Endodermal cell (in vitro differentiated cells): Measurements from ENCODE around the gene SPATA6L. TPM values are rescaled to one million over a fixed set of nuclear protein-coding genes. Genes with fewer than 3 reads are reported as not detected.

ENCODE experiments used
- DNase-seq: peaks from one replicate; pipeline ENCODE4 v3.0.0-alpha.2; 2017
- H3K27ac ChIP-seq: 2 replicates; pipeline ENCODE4 v1.5.1; 2013; ENCODE audit warnings: mild to moderate bottlenecking, low read depth, low read length, moderate library complexity
- H3K27me3 ChIP-seq: 2 replicates; pipeline ENCODE4 v1.6.1; 2013; ENCODE audit warnings: mild to moderate bottlenecking, low read length, moderate library complexity; ENCODE audit not compliant: insufficient read depth, control insufficient read depth, poor library complexity, severe bottlenecking
- H3K36me3 ChIP-seq: 2 replicates; pipeline ENCODE4 v1.7.0; 2013; ENCODE audit warnings: mild to moderate bottlenecking, low read length, moderate library complexity; ENCODE audit not compliant: control insufficient read depth, insufficient read depth
- H3K4me1 ChIP-seq: one replicate; pipeline ENCODE4 v1.7.0; 2013; ENCODE audit warnings: low read length; ENCODE audit not compliant: control insufficient read depth, insufficient read depth
- H3K4me3 ChIP-seq: 2 replicates; pipeline ENCODE4 v1.5.1; 2013; ENCODE audit warnings: mild to moderate bottlenecking, low read length, moderate library complexity
- H3K9ac ChIP-seq: 2 replicates; pipeline ENCODE4 v1.6.1; 2013; ENCODE audit warnings: mild to moderate bottlenecking, low read length, moderate library complexity; ENCODE audit not compliant: poor library complexity, severe bottlenecking; ENCODE audit errors: extremely low read depth
- H3K9me3 ChIP-seq: 2 replicates; pipeline ENCODE4 v1.6.1; 2013; ENCODE audit warnings: mild to moderate bottlenecking, low read length, moderate library complexity; ENCODE audit not compliant: control insufficient read depth
- H3K27ac Mint-ChIP-seq: 2 replicates; pipeline ENCODE4 v1.8.0; 2020; ENCODE audit warnings: mixed read lengths
- H3K27me3 Mint-ChIP-seq: 2 replicates; pipeline ENCODE4 v1.8.0; 2021; ENCODE audit warnings: mild to moderate bottlenecking, mixed read lengths; ENCODE audit not compliant: insufficient read depth
- H3K36me3 Mint-ChIP-seq: 2 replicates; pipeline ENCODE4 v1.8.0; 2020; ENCODE audit warnings: low read depth, mixed read lengths
- H3K4me1 Mint-ChIP-seq: 2 replicates; pipeline ENCODE4 v1.8.0; 2020; ENCODE audit warnings: mixed read lengths
- H3K4me3 Mint-ChIP-seq: 2 replicates; pipeline ENCODE4 v1.8.0; 2020; ENCODE audit warnings: mild to moderate bottlenecking, moderate library complexity, mixed read lengths
- H3K9me3 Mint-ChIP-seq: 2 replicates; pipeline ENCODE4 v1.8.0; 2020; ENCODE audit warnings: mild to moderate bottlenecking, mixed read lengths
- CTCF ChIP-seq: fragments of 200-600 bp; sonication (generic); conservative IDR thresholded peaks from 2 replicates; pipeline ENCODE4 v1.5.0; 2021; ENCODE audit warnings: antibody characterized with exemption, mild to moderate bottlenecking
- WGBS, 2 experiments: methylation state at CpG; one replicate each; pipeline versions ENCODE4 v1.1.5 to v1.1.7; 2013; ENCODE audit warnings: missing lambda C conversion rate in 2 of 2, mixed read lengths in 1 of 2; ENCODE audit not compliant: insufficient coverage in 1 of 2, insufficient read length in 1 of 2; 5-methylcytosine and 5-hydroxymethylcytosine counted together
- total RNA-seq, 2 donors: library from RNA; stranded (reverse); fragmentation: NEBNext Ultra II Directional in 1 of 2; extraction: Animal tissue kit (Norgen Biotek cat#: 25700) in 1 of 2; gene quantifications; 2 replicates in 1 of 2; 3 replicates in 1 of 2; pipeline ENCODE4 v1.2.1, GENCODE V29; 2021

SPATA6L gene
- total RNA-seq, 2 donors from 2014 or later = 1.2 to 2.0 TPM

- Histone ChIP-seq H3K27me3 (no peaks in the 10 kb centered on the region), H3K4me3 (no peak overlapping the region), H3K4me1 (no peaks in the 10 kb centered on the region), H3K9me3 (no peaks in the 10 kb centered on the region), H3K27ac (no peak overlapping the region), H3K9ac (no peak overlapping the region), H3K36me3 (no peaks in the 10 kb centered on the region)
- DNase-seq = no peak
- Mint-ChIP-seq H3K36me3 (no peaks in the 10 kb centered on the region), H3K9me3 (no peaks in the 10 kb centered on the region), H3K4me1 (no peaks in the 10 kb centered on the region), H3K27me3 (no peaks in the 10 kb centered on the region), H3K4me3 (no peak overlapping the region), H3K27ac (no peak overlapping the region)
- WGBS, 2 experiments = 100% methylated on average over 1 of the region's 1 CpG; no CpG with 5 or more reads in 1 of the 2 experiments
- no peak for TF ChIP-seq CTCF
Measured at GRCh38 chr9:4600368-4600767, 65.9 kb downstream of the SPATA6L start.

GRCh38 chr9:4596165-4596922 lies 69.9 kb downstream of the SPATA6L start:
- TF ChIP-seq CTCF = no peak
- Histone ChIP-seq H3K27ac (no peak overlapping the region), H3K4me3 (no peak overlapping the region), H3K36me3 (no peaks in the 10 kb centered on the region), H3K4me1 (no peaks in the 10 kb centered on the region), H3K9ac (no peak overlapping the region), H3K9me3 (no peaks in the 10 kb centered on the region), H3K27me3 (no peaks in the 10 kb centered on the region)
- no peak for DNase-seq
- H3K27ac Mint-ChIP-seq = no peak overlapping the region
- H3K4me3 Mint-ChIP-seq = no peak overlapping the region
- H3K36me3 Mint-ChIP-seq = no peaks in the 10 kb centered on the region
- H3K9me3 Mint-ChIP-seq = no peaks in the 10 kb centered on the region
- no peaks in the 10 kb centered on the region for H3K4me1 Mint-ChIP-seq
- H3K27me3 Mint-ChIP-seq = no peaks in the 10 kb centered on the region
- WGBS, 2 experiments = 94 to 95% methylated on average over 8 to 11 of the region's 11 CpGs

- H3K4me3 Mint-ChIP-seq = no peak overlapping the region
- Histone ChIP-seq H3K9ac (no peak overlapping the region), H3K4me3 (no peak overlapping the region), H3K9me3 (no peaks in the 10 kb centered on the region), H3K4me1 (no peaks in the 10 kb centered on the region), H3K36me3 (no peaks in the 10 kb centered on the region), H3K27me3 (no peaks in the 10 kb centered on the region), H3K27ac (no peak overlapping the region)
- WGBS, 2 experiments = 91 to 100% methylated on average over 1 to 2 of the region's 2 CpGs
- H3K4me1 Mint-ChIP-seq = no peaks in the 10 kb centered on the region
- TF ChIP-seq CTCF = no peak
- H3K36me3 Mint-ChIP-seq = no peaks in the 10 kb centered on the region
- H3K27me3 Mint-ChIP-seq = no peaks in the 10 kb centered on the region
- no peak overlapping the region for H3K27ac Mint-ChIP-seq
- H3K9me3 Mint-ChIP-seq = no peaks in the 10 kb centered on the region
- DNase-seq = no peak
Measured at GRCh38 chr9:4594994-4595393, 71.3 kb downstream of the SPATA6L start.
